ENCODE data around the gene KCNT1.

The KCNT1 gene

GRCh38 chr9:135701959-135702721 lies at the start of gene KCNT1:
TSS of gene KCNT1 (plus strand) at chr9:135702185. CDS start at chr9:135702259, 74 bp downstream.
- DNase-seq (ENCODE audit: low read depth): no peak
- peak within 1 kb of the TSS; percentile 26; the same call in 1 of the 2 replicates for H3K4me3 ChIP-seq (ENCODE audit: low read depth, low read length)
- peak; percentile 92 for TF ChIP-seq CTCF (IDR thresholded peaks at IDR 0.05; ENCODE audit: control insufficient read depth, extremely low read depth, insufficient read depth)

- H3K4me3 ChIP-seq (ENCODE audit: low read depth, low read length): no peak overlapping the region
- no peak for DNase-seq (ENCODE audit: low read depth)
- no peak for TF ChIP-seq CTCF (IDR thresholded peaks at IDR 0.05; ENCODE audit: control insufficient read depth, extremely low read depth, insufficient read depth)
These were observed 46.7 kb upstream of the KCNT1 start for GRCh38 chr9:135655317-135655716.

GRCh38 chr9:135657416-135657815 lies 44.6 kb upstream of the KCNT1 start:
- H3K4me3 ChIP-seq (ENCODE audit: low read depth, low read length): no peak overlapping the region
- TF ChIP-seq CTCF (IDR thresholded peaks at IDR 0.05; ENCODE audit: control insufficient read depth, extremely low read depth, insufficient read depth): no peak
- DNase-seq (ENCODE audit: low read depth): no peak

- DNase-seq (ENCODE audit: low read depth): no peak
- TF ChIP-seq CTCF (IDR thresholded peaks at IDR 0.05; ENCODE audit: control insufficient read depth, extremely low read depth, insufficient read depth): no peak
- no peak overlapping the region for H3K4me3 ChIP-seq (ENCODE audit: low read depth, low read length)
These were observed 42.7 kb upstream of the KCNT1 start for GRCh38 chr9:135659252-135659651.

GRCh38 chr9:135660407-135660806 lies 41.6 kb upstream of the KCNT1 start:
- no peak for TF ChIP-seq CTCF (IDR thresholded peaks at IDR 0.05; ENCODE audit: control insufficient read depth, extremely low read depth, insufficient read depth)
- no peak for DNase-seq (ENCODE audit: low read depth)
- no peak overlapping the region for H3K4me3 ChIP-seq (ENCODE audit: low read depth, low read length)

GRCh38 chr9:135661816-135662560 lies 40.0 kb upstream of the KCNT1 start:
- H3K4me3 ChIP-seq (ENCODE audit: low read depth, low read length): no peak overlapping the region
- no peak for TF ChIP-seq CTCF (IDR thresholded peaks at IDR 0.05; ENCODE audit: control insufficient read depth, extremely low read depth, insufficient read depth)
- DNase-seq (ENCODE audit: low read depth): no peak

Measured in LNCaP clone FGC (cell line).